GM20000 (cell line): ENCODE measurements around the gene POLR1A.

Source experiments
- DNase-seq: peaks from one replicate; pipeline ENCODE4 v3.0.0; 2012; ENCODE audit warnings: low spot score
- CTCF ChIP-seq: IDR thresholded peaks from 2 replicates; pipeline ENCODE4 v1.5.1; 2012; ENCODE audit warnings: mild to moderate bottlenecking, control low read depth; ENCODE audit errors: extremely low read depth, missing control alignments

POLR1A gene

GRCh38 chr2:86123328-86123925 lies 17.7 kb upstream of the POLR1A start:
- no peak for TF ChIP-seq CTCF
- no peak for DNase-seq

GRCh38 chr2:86118130-86118529 lies 12.4 kb upstream of the POLR1A start:
- TF ChIP-seq CTCF = no peak
- DNase-seq = no peak

- TF ChIP-seq CTCF = no peak
- no peak for DNase-seq
Observed at GRCh38 chr2:86107031-86107430, 1.3 kb upstream of the POLR1A start.

- no peak for TF ChIP-seq CTCF
Observed at GRCh38 chr2:86105969-86106945, 571 bp upstream of the POLR1A start, which contains the start of gene PTCD3. TSS of gene PTCD3 (plus strand) at chr2:86106235. CDS start at chr2:86106248, 13 bp downstream.

GRCh38 chr2:86102157-86102556 lies 3.5 kb downstream of the POLR1A start:
- no peak for TF ChIP-seq CTCF
- DNase-seq = no peak

More at GRCh38 chr2:86105969-86106945, 571 bp upstream of the POLR1A start, which contains the start of gene PTCD3:
- peak; percentile 84 for DNase-seq

- no peak for TF ChIP-seq CTCF
- DNase-seq = no peak
Observed at GRCh38 chr2:86097913-86098312, 7.8 kb downstream of the POLR1A start.
